ENCODE data around the gene SPATA16. TPM values are rescaled to one million over a fixed set of nuclear protein-coding genes. Genes with fewer than 3 reads are reported as not detected.
"Not testable (repeated sequence)": the region's sequence is repeated elsewhere in the genome, so short reads cannot be mapped to it uniquely, and the experiment has no call there.

Gene SPATA16
- total RNA-seq: not detected

GRCh38 chr3:173140986-173141385 is at the start of gene SPATA16:
Gene SPATA16 (minus strand): TSS chr3:173141235. CDS start chr3:173117731, 23,504 bp downstream.
- intact Hi-C loops (cut with DNase I): no loop called here
- H3K36me3 ChIP-seq: no peaks in the 10 kb centered on the region
- H3K9me3 ChIP-seq: no peaks in the 10 kb centered on the region
- H3K27ac ChIP-seq: no peak within 1 kb of the TSS
- no peaks in the 10 kb centered on the region for H3K27me3 ChIP-seq
- H3K4me1 ChIP-seq: no peaks in the 10 kb centered on the region
- WGBS, 2 donors: 91% methylated on average over 18 of the region's 18 CpGs
- no peak within 1 kb of the TSS for H3K4me3 ChIP-seq (replicated peaks in 1 of 3)
- DNase-seq: no peak
- no peak for TF ChIP-seq POLR2A (IDR thresholded peaks at IDR 0.05)
- TF ChIP-seq CTCF (IDR thresholded peaks at IDR 0.05): no peak

- H3K4me1 ChIP-seq; DNase-seq; H3K9me3 ChIP-seq; H3K4me3 ChIP-seq (replicated peaks in 1 of 3); H3K27ac ChIP-seq; H3K36me3 ChIP-seq; intact Hi-C loops (cut with DNase I); H3K27me3 ChIP-seq: not testable (repeated sequence)
- 91 to 96% methylated on average over 3 to 4 of the region's 4 CpGs for WGBS, 2 donors
These were observed 42.0 kb upstream of the SPATA16 start for GRCh38 chr3:173183022-173183421.

GRCh38 chr3:173173652-173174051 is 32.6 kb upstream of the SPATA16 start:
- Histone ChIP-seq H3K9me3 (no peaks in the 10 kb centered on the region), H3K27ac (no peak overlapping the region), H3K36me3 (no peaks in the 10 kb centered on the region), H3K4me1 (no peaks in the 10 kb centered on the region), H3K4me3 (replicated peaks in 1 of 3) (no peak overlapping the region), H3K27me3 (no peaks in the 10 kb centered on the region)
- TF ChIP-seq CTCF (IDR thresholded peaks at IDR 0.05) (no peak), POLR2A (IDR thresholded peaks at IDR 0.05) (no peak)
- DNase-seq: no peak
- intact Hi-C loops (cut with DNase I): no loop called here
- 24 to 35% methylated on average over 2 of the region's 2 CpGs for WGBS, 2 donors

GRCh38 chr3:173159139-173159538 is 18.1 kb upstream of the SPATA16 start:
- H3K9me3 ChIP-seq; H3K27ac ChIP-seq; H3K4me3 ChIP-seq (replicated peaks in 1 of 3); intact Hi-C loops (cut with DNase I); H3K27me3 ChIP-seq; H3K36me3 ChIP-seq; DNase-seq; H3K4me1 ChIP-seq: not testable (repeated sequence)
- 86 to 95% methylated on average over 7 to 8 of the region's 8 CpGs for WGBS, 2 donors

- DNase-seq; H3K27me3 ChIP-seq; H3K4me1 ChIP-seq; intact Hi-C loops (cut with DNase I); H3K4me3 ChIP-seq (replicated peaks in 1 of 3); H3K9me3 ChIP-seq; H3K36me3 ChIP-seq; H3K27ac ChIP-seq: not testable (repeated sequence)
- 90 to 96% methylated on average over 9 of the region's 9 CpGs for WGBS, 2 donors
These were observed 15.5 kb upstream of the SPATA16 start for GRCh38 chr3:173156533-173156932.

- Histone ChIP-seq H3K4me3 (replicated peaks in 1 of 3) (no peak overlapping the region), H3K9me3 (no peaks in the 10 kb centered on the region), H3K36me3 (no peaks in the 10 kb centered on the region), H3K27ac (no peak overlapping the region), H3K4me1 (no peaks in the 10 kb centered on the region), H3K27me3 (no peaks in the 10 kb centered on the region)
- TF ChIP-seq CTCF (IDR thresholded peaks at IDR 0.05): no peak
- TF ChIP-seq POLR2A (IDR thresholded peaks at IDR 0.05): no peak
- WGBS, 2 donors: 72 to 79% methylated on average over 2 of the region's 2 CpGs
- no peak for DNase-seq
- intact Hi-C loops (cut with DNase I): no loop called here
These were observed 12.6 kb upstream of the SPATA16 start for GRCh38 chr3:173153631-173154030.

- DNase-seq: no peak
- H3K36me3 ChIP-seq: no peaks in the 10 kb centered on the region
- H3K9me3 ChIP-seq: no peaks in the 10 kb centered on the region
- TF ChIP-seq CTCF (IDR thresholded peaks at IDR 0.05) (no peak), POLR2A (IDR thresholded peaks at IDR 0.05) (no peak)
- intact Hi-C loops (cut with DNase I): no loop called here
- H3K4me1 ChIP-seq: no peaks in the 10 kb centered on the region
- no peaks in the 10 kb centered on the region for H3K27me3 ChIP-seq
- H3K4me3 ChIP-seq (replicated peaks in 1 of 3): no peak overlapping the region
- no peak overlapping the region for H3K27ac ChIP-seq
- 95 to 98% methylated on average over 2 of the region's 2 CpGs for WGBS, 2 donors
These were observed 1.6 kb downstream of the SPATA16 start for GRCh38 chr3:173139420-173139819.

Measured in thyroid gland (tissue), 4 donors.